ENCODE measurements around the gene ACER1.

Gene ACER1

GRCh38 chr19:6264803-6265202 lies 68.6 kb downstream of the ACER1 start:
- FAIRE-seq: no peak

GRCh38 chr19:6263735-6264444 lies 69.5 kb downstream of the ACER1 start:
- no peak for FAIRE-seq

GRCh38 chr19:6263306-6263705 lies 70.1 kb downstream of the ACER1 start:
- no peak for FAIRE-seq

- no peak for FAIRE-seq
Measured at GRCh38 chr19:6262519-6262918, 70.9 kb downstream of the ACER1 start.

- FAIRE-seq: no peak
Measured at GRCh38 chr19:6261883-6262282, 71.5 kb downstream of the ACER1 start.

- FAIRE-seq: no peak
Measured at GRCh38 chr19:6260912-6261650, 72.3 kb downstream of the ACER1 start.

GRCh38 chr19:6260376-6260775 lies 73.0 kb downstream of the ACER1 start:
- FAIRE-seq: no peak

- no peak for FAIRE-seq
Measured at GRCh38 chr19:6259312-6259861, 74.0 kb downstream of the ACER1 start.

- FAIRE-seq: no peak
Measured at GRCh38 chr19:6258812-6259311, 74.5 kb downstream of the ACER1 start.
